ENCODE results near the gene SLC66A2. TPM values are rescaled to one million over a fixed set of nuclear protein-coding genes. Genes with fewer than 3 reads are reported as not detected.

The SLC66A2 gene
- total and polyA plus RNA-seq, 10 donors: 28.7 to 61.9 (median 50.0) TPM

- Histone ChIP-seq H3K36me3 (peaks cover 5 to 79% (median 36%) of the 10 kb centered on the region in 6 donors), H3K27ac (no peak overlapping the region), H3K4me3 (no peak overlapping the region), H3K27me3 (replicated peaks in 1 of 7) (no peaks in the 10 kb centered on the region), H3K4me1 (peaks cover 0 to 13% (median 0%) of the 10 kb centered on the region in 6 donors), H3K9me3 (peaks cover 3 to 25% (median 16%) of the 10 kb centered on the region in 8 donors)
- peak; percentile 66 for DNase-seq
- TF ChIP-seq CTCF (IDR thresholded peaks at IDR 0.05 in 8 of 11, conservative IDR thresholded peaks at IDR 0.05 in 3 of 11) (no peak), POLR2AphosphoS5 (IDR thresholded peaks at IDR 0.05) (peak in 1 of 3 donors; percentile 12), POLR2A (IDR thresholded peaks at IDR 0.05) (no peak)
- intact Hi-C loops (cut with DNase I; ENCODE audit: low total_unique reads): no loop called here
- 79 to 93% (median 89%) methylated on average over 25 of the region's 25 CpGs for WGBS, 5 donors
Measured at GRCh38 chr18:79924814-79925731, 26.4 kb downstream of the SLC66A2 start.

DNA sequence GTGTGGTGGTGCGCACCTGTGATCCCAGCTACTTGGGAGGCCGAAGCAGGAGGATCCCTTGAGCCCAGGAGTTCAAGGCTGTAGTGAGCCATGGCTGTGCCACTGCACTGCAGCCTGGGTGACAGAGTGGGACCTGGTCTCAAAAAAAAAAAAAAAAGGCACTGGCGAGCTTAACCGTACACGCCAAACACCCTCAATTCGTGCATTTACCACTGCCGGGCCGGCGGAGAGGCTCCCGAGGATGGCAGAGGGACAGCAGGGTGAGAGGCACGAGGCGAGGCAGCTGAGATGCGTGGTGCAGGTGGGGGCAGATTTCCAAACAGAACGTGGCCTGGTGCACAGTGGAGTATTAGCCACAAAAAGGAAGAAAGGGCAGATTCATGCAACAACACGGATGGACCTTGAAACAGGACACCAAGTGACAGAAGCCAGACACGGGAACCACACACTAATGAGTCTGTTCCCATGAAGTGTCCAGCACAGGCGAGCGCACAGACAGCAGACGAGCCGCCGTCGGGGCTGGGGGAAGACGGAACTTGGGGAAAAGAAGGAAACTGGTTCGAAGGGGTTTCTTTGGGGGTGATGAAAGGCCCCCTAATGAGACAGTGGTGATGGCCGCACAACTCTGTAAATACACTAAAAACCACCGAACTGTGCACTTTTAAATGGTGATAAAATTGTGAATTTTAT is 27.4 kb downstream of the SLC66A2 start:
- Histone ChIP-seq H3K4me1 (peaks cover 0 to 13% (median 0%) of the 10 kb centered on the region in 6 donors), H3K27me3 (replicated peaks in 1 of 7) (no peaks in the 10 kb centered on the region), H3K4me3 (no peak overlapping the region), H3K36me3 (peaks cover 3 to 71% (median 27%) of the 10 kb centered on the region in 6 donors), H3K9me3 (peaks cover under 1 to 15% (median 6%) of the 10 kb centered on the region in 8 donors), H3K27ac (no peak overlapping the region)
- DNase-seq: peak; percentile 69
- WGBS, 5 donors: 95 to 97% (median 95%) methylated on average over 26 of the region's 26 CpGs
- intact Hi-C loops (cut with DNase I; ENCODE audit: low total_unique reads): no loop called here
- TF ChIP-seq CTCF (IDR thresholded peaks at IDR 0.05 in 8 of 11, conservative IDR thresholded peaks at IDR 0.05 in 3 of 11) (no peak), POLR2AphosphoS5 (IDR thresholded peaks at IDR 0.05) (peak in 1 of 3 donors; percentile 16)

- DNase-seq: peak; percentile 49
- Histone ChIP-seq H3K27ac (no peak overlapping the region), H3K9me3 (peaks cover 0 to 4% (median 0%) of the 10 kb centered on the region in 8 donors), H3K4me3 (no peak overlapping the region), H3K27me3 (replicated peaks in 1 of 7) (no peaks in the 10 kb centered on the region), H3K4me1 (peaks cover 0 to 13% (median 0%) of the 10 kb centered on the region in 6 donors), H3K36me3 (peaks cover 5 to 71% (median 27%) of the 10 kb centered on the region in 6 donors)
- TF ChIP-seq POLR2A (IDR thresholded peaks at IDR 0.05): no peak
- TF ChIP-seq POLR2AphosphoS5 (IDR thresholded peaks at IDR 0.05): no peak
- no peak for TF ChIP-seq CTCF (IDR thresholded peaks at IDR 0.05 in 8 of 11, conservative IDR thresholded peaks at IDR 0.05 in 3 of 11)
- WGBS, 5 donors: 79 to 94% (median 84%) methylated on average over 16 to 17 of the region's 17 CpGs
- intact Hi-C loops (cut with DNase I; ENCODE audit: low total_unique reads): no loop called here
Measured at GRCh38 chr18:79922971-79923411, 28.5 kb downstream of the SLC66A2 start.
